HEK293T (cell line): ENCODE data around the gene KCNJ10.
A peak's percentile ranks its signal among the peaks of the same experiment; 100 is the strongest.
"Not testable (repeated sequence)": the region's sequence is repeated elsewhere in the genome, so short reads cannot be mapped to it uniquely, and the experiment has no call there.

Experiments used
- CTCF ChIA-PET: fragments of 350-600 bp; formaldehyde crosslinking; extraction: SDS; loops from one replicate; lab custom pipeline; 2021; ENCODE audit warnings: antibody characterized with exemption, inconsistent platforms; lab: Yijun Ruan, JAX
- POLR2A ChIA-PET: fragments of 350-600 bp; formaldehyde crosslinking; extraction: SDS; loops from one replicate; lab custom pipeline; 2020; ENCODE audit warnings: antibody characterized with exemption, inconsistent platforms; lab: Yijun Ruan, JAX
- DNase-seq: peaks from one replicate; pipeline ENCODE4 v3.0.0; 2012; ENCODE audit warnings: mixed read lengths; ENCODE audit errors: extremely low spot score
- ARNT ChIP-seq: fragments of 450-650 bp; IDR thresholded peaks from 2 replicates; pipeline ENCODE4 v1.6.1; 2017; ENCODE audit warnings: mild to moderate bottlenecking
- BHLHE40 ChIP-seq: fragments of 450-650 bp; IDR thresholded peaks from 2 replicates; pipeline ENCODE4 v1.6.1; 2016; ENCODE audit warnings: mild to moderate bottlenecking, moderate library complexity, borderline replicate concordance
- CTBP1 ChIP-seq: fragments of 450-650 bp; IDR thresholded peaks from 2 replicates; pipeline ENCODE4 v1.6.1; 2016; ENCODE audit warnings: borderline replicate concordance
- ELF4 ChIP-seq: fragments of 450-650 bp; IDR thresholded peaks from 2 replicates; pipeline ENCODE4 v1.6.1; 2017; ENCODE audit warnings: antibody characterized with exemption
- FOXA1 ChIP-seq: fragments of 450-650 bp; IDR thresholded peaks from 2 replicates; pipeline ENCODE4 v1.6.1; 2016; ENCODE audit warnings: mild to moderate bottlenecking
- FOXK2 ChIP-seq: fragments of 450-650 bp; IDR thresholded peaks from 2 replicates; pipeline ENCODE4 v1.6.1; 2016; ENCODE audit warnings: mild to moderate bottlenecking
- FOXM1 ChIP-seq: fragments of 450-650 bp; IDR thresholded peaks from 2 replicates; pipeline ENCODE4 v1.6.1; 2017; ENCODE audit warnings: mild to moderate bottlenecking, borderline replicate concordance
- HDGF ChIP-seq: fragments of 450-650 bp; IDR thresholded peaks from 2 replicates; pipeline ENCODE4 v1.6.1; 2017; ENCODE audit warnings: antibody characterized with exemption, borderline replicate concordance
- L3MBTL2 ChIP-seq: fragments of 450-650 bp; conservative IDR thresholded peaks from 2 replicates; pipeline ENCODE4 v1.6.1; 2016; ENCODE audit warnings: mild to moderate bottlenecking
- LEF1 ChIP-seq: fragments of 450-650 bp; IDR thresholded peaks from 2 replicates; pipeline ENCODE4 v1.6.1; 2017; ENCODE audit warnings: mild to moderate bottlenecking, borderline replicate concordance
- NFRKB ChIP-seq: fragments of 450-650 bp; IDR thresholded peaks from 2 replicates; pipeline ENCODE4 v1.6.1; 2016; ENCODE audit warnings: mild to moderate bottlenecking, moderate library complexity
- SP1 ChIP-seq: fragments of 450-650 bp; IDR thresholded peaks from 2 replicates; pipeline ENCODE4 v1.6.1; 2017
- SUZ12 ChIP-seq: fragments of 450-650 bp; IDR thresholded peaks from 2 replicates; pipeline ENCODE4 v1.6.1; 2016; ENCODE audit warnings: mild to moderate bottlenecking
- TARDBP ChIP-seq: fragments of 450-650 bp; IDR thresholded peaks from 2 replicates; pipeline ENCODE4 v1.6.1; 2016
- ZNF384 ChIP-seq: fragments of 450-650 bp; IDR thresholded peaks from 2 replicates; pipeline ENCODE4 v1.6.1; 2016
- TF ChIP-seq, protein P1 (sequence below): fragments of 450-650 bp; IDR thresholded peaks from 2 replicates; pipeline ENCODE4 v1.6.1; 2016

KCNJ10 gene

DNA sequence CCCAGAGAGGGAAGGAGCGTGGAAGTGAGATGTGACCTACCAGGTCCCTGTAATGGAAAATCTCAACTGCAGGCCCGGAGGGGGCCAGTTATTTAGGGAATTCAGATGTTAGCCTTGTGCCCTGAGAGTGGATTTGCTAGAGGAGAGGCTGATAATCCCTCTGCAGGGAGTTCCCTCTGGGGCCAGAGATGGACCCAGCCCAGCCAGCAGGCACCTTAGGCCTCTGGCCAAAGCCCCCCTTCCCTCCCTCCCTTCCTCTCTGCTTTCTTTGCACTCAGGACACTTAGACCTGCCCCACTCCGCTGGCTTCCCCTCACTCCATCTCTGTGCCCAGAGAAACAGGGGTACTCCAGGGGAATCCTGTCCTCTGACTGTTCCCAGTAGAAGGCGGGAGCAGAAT is 44.1 kb upstream of the KCNJ10 start:
- POLR2A ChIA-PET: no interaction called here
- TF ChIP-seq ELF4 (no peak), SUZ12 (no peak), NFRKB (no peak), HDGF (no peak), ZNF384 (no peak), FOXM1 (no peak), CTBP1 (no peak), BHLHE40 (no peak), FOXK2 (no peak), L3MBTL2 (no peak), FOXA1 (no peak), TARDBP (no peak), LEF1 (no peak), ARNT (no peak)
- TF ChIP-seq, protein P1, sequence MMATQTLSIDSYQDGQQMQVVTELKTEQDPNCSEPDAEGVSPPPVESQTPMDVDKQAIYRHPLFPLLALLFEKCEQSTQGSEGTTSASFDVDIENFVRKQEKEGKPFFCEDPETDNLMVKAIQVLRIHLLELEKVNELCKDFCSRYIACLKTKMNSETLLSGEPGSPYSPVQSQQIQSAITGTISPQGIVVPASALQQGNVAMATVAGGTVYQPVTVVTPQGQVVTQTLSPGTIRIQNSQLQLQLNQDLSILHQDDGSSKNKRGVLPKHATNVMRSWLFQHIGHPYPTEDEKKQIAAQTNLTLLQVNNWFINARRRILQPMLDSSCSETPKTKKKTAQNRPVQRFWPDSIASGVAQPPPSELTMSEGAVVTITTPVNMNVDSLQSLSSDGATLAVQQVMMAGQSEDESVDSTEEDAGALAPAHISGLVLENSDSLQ: no peak
- CTCF ChIA-PET: interaction anchor here (0.6 to 1.3 kb wide), 2 partner anchors 17 to 138 kb away, joined by 3 read pairs; no protein-coding TSS in a partner anchor
- no peak for DNase-seq

DNA sequence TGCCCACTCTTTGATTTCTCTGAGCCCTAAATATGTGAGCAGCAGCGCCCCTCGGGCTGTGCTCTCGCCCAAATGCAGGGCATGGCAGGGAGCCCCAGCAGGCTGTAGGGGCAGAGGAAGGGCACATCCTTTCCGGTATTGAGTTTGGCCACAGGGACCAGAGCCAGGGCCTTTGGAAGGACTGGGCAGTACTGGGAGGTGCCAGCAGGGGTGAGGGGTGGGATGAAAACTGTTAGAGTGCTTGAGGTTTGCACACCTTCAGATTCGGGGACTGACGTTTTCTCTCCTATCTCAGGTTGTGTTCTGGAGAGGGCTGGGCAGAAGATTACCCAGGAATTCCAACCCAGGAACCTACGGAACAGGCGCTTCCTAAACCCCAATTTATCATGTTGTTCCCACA is 43.4 kb upstream of the KCNJ10 start:
- TF ChIP-seq SUZ12: no peak
- no peak for TF ChIP-seq BHLHE40
- no peak for TF ChIP-seq FOXM1
- TF ChIP-seq, protein P1: no peak
- ChIA-PET POLR2A (no interaction called here), CTCF (no interaction called here)
- no peak for DNase-seq

DNA sequence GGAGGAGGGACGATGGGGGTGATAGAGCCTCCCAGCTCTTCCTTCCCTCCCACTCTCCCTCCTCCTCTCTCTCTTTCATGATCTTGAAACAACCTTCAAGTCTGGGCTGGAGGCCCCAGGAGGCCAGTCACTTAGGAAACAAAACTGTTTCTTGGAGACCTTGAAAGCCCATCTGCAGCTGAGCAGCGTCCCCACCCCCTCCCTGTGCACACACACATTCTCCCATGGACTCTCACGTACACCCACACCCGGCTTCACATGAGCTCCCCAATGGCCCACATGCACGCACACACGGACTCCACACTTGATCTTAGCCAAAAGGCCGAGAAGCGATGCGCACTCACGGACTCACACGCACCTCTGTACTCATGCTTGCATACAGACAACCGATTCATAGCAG is 42.4 kb upstream of the KCNJ10 start:
- TF ChIP-seq HDGF (no peak), BHLHE40 (no peak), L3MBTL2 (no peak), FOXM1 (no peak), ZNF384 (no peak), ELF4 (no peak), SUZ12 (no peak)
- no peak for DNase-seq
- CTCF ChIA-PET: interaction anchor here (0.6 to 0.7 kb wide), 2 partner anchors 164 to 290 kb away, joined by 3 read pairs; no protein-coding TSS in a partner anchor
- POLR2A ChIA-PET: no interaction called here

DNA sequence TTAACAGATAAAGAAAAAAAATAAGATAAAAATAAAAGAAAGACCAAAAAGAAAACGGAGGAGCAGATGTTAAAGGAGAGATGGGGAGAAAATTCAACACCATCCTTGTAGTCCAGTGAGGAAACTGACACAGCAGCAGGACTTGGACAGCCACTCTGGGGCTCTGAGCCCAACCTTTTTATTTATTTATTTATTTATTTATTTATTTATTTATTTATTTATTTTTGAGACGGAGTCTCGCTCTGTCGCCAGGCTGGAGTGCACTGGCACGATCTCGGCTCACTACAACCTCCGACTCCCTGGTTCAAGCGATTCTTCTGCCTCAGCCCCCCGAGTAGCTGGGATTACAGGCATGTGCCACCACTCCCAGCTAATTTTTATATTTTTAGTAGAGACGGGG is 41.5 kb upstream of the KCNJ10 start:
- POLR2A ChIA-PET, DNase-seq, CTCF ChIA-PET: not testable (repeated sequence)

DNA sequence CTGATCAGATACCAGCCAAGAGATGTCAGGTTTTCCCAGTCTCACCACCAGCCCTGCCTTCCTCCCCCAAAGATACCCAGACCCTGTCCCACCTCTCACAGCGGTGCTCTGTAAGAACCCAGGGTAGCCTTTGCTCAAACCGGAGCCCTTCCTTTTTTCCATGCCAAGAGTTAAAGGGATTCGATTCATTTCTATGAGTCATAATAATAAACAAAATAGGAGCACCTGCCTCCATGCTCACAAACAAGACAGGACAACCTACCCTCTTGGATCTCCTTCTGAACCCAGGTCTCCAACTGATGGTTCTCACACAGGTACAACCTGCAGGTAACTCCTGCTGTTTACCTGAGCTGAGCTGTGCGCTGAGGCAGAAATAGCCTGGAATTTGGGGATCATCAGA is 39.7 kb upstream of the KCNJ10 start:
- no peak for DNase-seq
- ChIA-PET POLR2A (no interaction called here), CTCF (interaction anchor here (0.6 to 1.7 kb wide), 5 partner anchors 9 to 267 kb away, joined by 3 to 6 read pairs (median 4); no protein-coding TSS in a partner anchor)
- TF ChIP-seq ARNT: no peak
- no peak for TF ChIP-seq HDGF
- no peak for TF ChIP-seq FOXA1
- TF ChIP-seq, protein P1: no peak
- TF ChIP-seq SUZ12: no peak
- no peak for TF ChIP-seq CTBP1
- no peak for TF ChIP-seq L3MBTL2
- TF ChIP-seq SP1: no peak
- no peak for TF ChIP-seq ELF4

DNA sequence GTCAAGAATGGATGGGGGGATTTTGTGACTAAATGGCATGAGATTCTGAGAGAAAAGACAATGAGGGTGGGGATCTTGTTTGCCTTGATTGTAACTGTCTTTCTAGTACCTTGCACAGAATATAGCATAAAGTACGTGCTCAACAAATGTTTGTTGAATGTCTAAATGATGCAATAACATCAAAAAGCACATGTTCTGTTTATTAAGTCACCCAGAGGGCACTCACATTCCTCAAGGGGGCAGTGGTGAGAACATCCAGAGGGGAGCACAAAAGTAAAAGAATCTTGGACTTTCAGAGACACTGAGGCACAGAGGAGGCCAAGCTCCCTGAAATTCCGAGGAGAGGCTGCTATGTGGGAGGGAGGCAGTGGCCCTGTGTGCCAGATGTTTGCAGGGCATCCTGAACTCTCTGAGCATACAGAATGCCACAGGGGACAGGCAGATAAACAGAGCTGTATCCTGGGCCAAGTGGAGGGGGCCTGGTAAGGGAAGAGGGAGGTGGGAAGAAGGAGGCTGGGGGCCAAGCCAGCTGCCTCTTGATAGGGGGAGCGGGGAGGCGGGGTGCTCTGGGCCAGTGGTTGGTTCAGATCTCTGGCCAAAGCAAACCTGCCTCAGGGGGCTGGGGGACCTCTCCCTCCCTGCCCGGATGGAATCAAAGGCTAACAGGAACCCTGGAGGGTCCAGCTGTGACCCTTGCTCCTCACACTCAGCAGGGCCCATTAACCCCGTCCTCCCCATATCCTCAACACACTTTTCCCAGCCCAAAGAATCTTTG is 39.1 kb upstream of the KCNJ10 start:
- peak; percentile 69 for DNase-seq
- no peak for TF ChIP-seq BHLHE40
- TF ChIP-seq L3MBTL2: peak; percentile 67
- ChIA-PET POLR2A (no interaction called here), CTCF (interaction anchor here (0.5 to 1.7 kb wide), 7 partner anchors 23 to 268 kb away, joined by 3 to 10 read pairs (median 4); no protein-coding TSS in a partner anchor)

DNA sequence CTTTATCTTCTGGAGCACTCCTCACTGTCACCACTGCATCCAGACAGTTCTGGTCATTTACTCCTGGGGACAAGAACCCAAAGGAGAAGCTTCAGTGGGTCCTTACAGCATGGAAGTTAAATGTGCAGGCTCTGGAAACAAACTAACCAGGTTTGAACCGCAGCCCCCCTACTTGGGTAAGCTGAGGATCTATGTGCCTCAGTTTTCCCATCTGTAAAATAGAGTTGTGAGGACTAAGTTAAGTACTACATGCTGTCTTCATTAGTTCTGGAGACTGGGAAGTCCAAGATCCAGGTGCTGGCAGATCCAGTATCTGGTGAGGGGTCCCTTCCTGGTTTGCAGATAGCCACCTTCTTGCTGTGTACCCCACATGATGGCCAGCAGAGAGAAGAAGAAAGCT is 37.6 kb upstream of the KCNJ10 start:
- TF ChIP-seq ARNT (no peak), HDGF (no peak), FOXK2 (no peak), FOXA1 (no peak), SP1 (no peak), L3MBTL2 (no peak), SUZ12 (no peak), TARDBP (no peak)
- ChIA-PET POLR2A (no interaction called here), CTCF (no interaction called here)
- DNase-seq: no peak
